ENCODE data around the gene BATF2. TPM values are rescaled to one million over a fixed set of nuclear protein-coding genes. Genes with fewer than 3 reads are reported as not detected.

The BATF2 gene, protein sequence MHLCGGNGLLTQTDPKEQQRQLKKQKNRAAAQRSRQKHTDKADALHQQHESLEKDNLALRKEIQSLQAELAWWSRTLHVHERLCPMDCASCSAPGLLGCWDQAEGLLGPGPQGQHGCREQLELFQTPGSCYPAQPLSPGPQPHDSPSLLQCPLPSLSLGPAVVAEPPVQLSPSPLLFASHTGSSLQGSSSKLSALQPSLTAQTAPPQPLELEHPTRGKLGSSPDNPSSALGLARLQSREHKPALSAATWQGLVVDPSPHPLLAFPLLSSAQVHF
- not detected in 2 replicates for total RNA-seq (2014; rRNA removed; shearing (Covaris generic))

DNA sequence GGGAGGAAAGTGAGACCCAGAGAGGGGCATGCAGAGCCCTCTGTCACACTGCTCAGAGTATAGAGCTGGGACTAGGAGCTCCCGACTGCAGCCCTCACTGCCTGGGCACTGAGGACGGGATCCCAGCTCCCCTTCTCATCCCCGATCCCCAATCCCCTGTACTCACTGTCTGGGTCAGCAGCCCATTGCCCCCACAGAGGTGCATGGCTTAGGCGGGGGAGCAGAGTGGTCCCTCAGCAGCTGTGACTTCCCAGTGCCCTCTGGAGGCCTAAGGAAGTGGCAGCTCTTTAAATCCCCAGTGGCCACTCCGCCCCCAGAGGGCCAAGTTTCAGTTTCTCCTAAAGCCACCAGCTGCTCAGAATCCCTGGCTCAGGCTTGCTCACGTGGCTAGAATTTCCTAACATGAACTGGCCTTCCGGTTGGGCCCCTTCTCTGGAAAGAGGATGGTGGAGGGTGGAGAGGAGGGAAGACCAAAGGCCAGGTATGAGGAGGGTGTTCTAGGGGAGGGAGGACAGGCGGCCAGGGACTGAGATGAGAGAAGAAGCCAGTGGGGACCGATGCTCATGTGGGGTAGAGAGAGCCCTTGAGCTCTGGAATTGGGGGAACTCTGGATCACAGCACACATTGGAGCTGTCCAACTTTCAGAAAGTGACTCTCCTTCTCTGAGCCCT is at the start of gene BATF2:
BATF2 (minus strand) TSS at position 262 of the 671 bp plus-strand sequence; CDS start at position 205, 57 bp downstream.
- Histone ChIP-seq H3K36me3 (no peaks in the 10 kb centered on the region), H3K4me1 (replicated peaks) (peaks cover 10% of the 10 kb centered on the region), H3K9me3 (replicated peaks) (no peaks in the 10 kb centered on the region), H3K27me3 (replicated peaks) (no peaks in the 10 kb centered on the region), H3K27ac (no peak within 1 kb of the TSS), H3K4me3 (no peak within 1 kb of the TSS)
- peak; percentile 49 to 77 for DNase-seq (ENCODE audit: low read depth in 1 of 2, low spot score in 2 of 2)

DNA sequence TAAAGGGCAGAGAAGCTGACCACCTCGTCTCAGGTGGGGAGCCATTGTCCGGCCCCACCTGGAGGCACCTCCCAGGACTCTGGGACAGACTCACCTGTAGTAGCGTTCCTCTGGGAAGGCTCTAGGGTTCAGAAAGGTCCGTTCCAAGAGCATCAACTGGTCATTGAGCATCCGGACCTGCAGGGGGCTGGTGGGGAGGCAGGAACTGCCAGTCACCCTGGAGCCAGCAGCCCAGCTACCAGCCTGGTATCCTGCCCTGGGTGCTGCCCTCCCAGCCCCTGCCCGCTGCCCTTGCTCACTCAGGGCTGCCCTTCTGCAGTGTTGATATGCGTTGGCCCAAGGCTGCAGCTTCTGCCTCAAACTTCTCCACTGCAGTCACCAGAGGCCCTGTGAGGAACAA is 49.0 kb upstream of the BATF2 start:
- Histone ChIP-seq H3K36me3 (peaks cover 53% of the 10 kb centered on the region), H3K27ac (no peak overlapping the region), H3K9me3 (replicated peaks) (peaks cover 5% of the 10 kb centered on the region), H3K4me3 (no peak overlapping the region), H3K27me3 (replicated peaks) (no peaks in the 10 kb centered on the region), H3K4me1 (replicated peaks) (peaks cover 19% of the 10 kb centered on the region)
- no peak for DNase-seq (ENCODE audit: low read depth in 1 of 2, low spot score in 2 of 2)

DNA sequence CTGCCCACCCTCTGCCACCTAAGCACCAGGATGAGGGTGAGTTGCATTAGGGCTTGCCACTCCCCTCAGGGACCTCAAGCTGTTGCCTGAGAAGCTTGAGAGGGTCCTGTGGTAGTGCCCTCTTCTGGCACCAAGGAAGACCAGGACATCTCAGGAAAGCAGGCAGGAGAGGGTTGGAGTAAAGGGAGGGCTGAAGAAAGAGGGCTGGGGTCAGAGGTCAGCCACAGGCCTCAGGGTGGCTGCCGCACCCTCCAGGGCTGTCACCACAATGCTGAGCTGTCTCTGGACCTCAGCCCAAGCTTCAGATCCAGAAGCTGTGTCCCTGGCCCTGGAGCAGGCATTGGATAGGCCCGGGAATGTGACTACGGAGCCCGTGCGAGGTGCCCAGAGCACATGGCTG is 48.3 kb upstream of the BATF2 start:
- H3K27ac ChIP-seq = no peak overlapping the region
- H3K9me3 ChIP-seq (replicated peaks) = peaks cover 5% of the 10 kb centered on the region
- H3K4me1 ChIP-seq (replicated peaks) = peaks cover 25% of the 10 kb centered on the region
- no peak overlapping the region for H3K4me3 ChIP-seq
- H3K36me3 ChIP-seq = peaks cover 54% of the 10 kb centered on the region
- DNase-seq (ENCODE audit: low read depth in 1 of 2, low spot score in 2 of 2) = no peak
- H3K27me3 ChIP-seq (replicated peaks) = no peaks in the 10 kb centered on the region

DNA sequence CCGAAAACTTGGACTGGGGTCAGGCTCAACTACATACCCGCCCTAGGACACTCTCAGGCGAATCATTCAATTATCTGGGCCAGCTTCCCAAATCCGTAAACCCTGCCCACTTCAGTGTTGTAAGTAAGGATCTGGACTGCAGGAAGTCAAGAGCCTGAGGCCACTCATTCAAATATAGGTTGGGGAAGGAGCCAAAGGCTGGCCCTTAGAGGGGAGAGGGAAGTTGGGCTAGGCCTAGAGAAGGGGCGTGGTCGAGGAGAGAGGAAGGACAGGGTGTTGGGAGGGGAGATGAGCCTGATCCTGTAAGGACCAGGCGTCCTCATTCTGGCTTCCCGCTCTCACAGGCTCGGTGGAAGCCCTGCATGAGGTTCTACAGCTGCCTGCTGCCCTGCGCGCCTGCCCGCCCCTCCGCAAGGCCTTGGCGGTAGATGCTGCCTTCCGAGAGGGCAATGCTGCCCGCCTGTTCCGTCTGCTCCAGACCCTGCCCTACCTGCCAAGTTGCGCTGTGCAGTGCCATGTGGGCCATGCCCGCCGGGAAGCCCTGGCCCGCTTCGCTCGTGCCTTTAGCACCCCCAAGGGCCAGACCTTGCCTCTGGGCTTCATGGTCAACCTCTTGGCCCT is 47.2 kb upstream of the BATF2 start:
- Histone ChIP-seq H3K27ac (no peak overlapping the region), H3K27me3 (replicated peaks) (no peaks in the 10 kb centered on the region), H3K4me1 (replicated peaks) (peaks cover 28% of the 10 kb centered on the region), H3K9me3 (replicated peaks) (peaks cover 5% of the 10 kb centered on the region), H3K36me3 (peaks cover 62% of the 10 kb centered on the region), H3K4me3 (no peak overlapping the region)
- no peak for DNase-seq (ENCODE audit: low read depth in 1 of 2, low spot score in 2 of 2)

DNA sequence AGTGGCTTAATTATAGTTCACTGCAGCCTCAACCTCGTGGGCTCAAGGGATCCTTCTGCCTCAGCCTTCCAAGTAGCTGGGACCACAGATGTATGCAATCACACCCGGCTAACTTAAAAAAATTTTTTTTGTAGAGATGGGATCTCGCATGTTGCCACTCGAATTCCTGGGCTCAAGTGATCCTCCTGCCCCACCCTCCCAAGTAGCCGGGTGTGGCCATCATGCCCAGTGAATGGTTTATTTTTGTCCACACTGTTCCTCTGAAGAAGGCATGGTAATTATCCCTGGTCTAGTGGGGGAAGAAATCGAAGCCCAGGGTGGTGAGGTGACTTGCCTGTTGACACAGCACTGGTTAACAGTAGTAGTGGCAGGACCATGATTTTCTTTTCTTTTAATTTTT is 46.1 kb upstream of the BATF2 start:
- Histone ChIP-seq H3K36me3 (peaks cover 70% of the 10 kb centered on the region), H3K27me3 (replicated peaks) (no peaks in the 10 kb centered on the region), H3K27ac (no peak overlapping the region), H3K4me1 (replicated peaks) (peaks cover 28% of the 10 kb centered on the region), H3K4me3 (no peak overlapping the region), H3K9me3 (replicated peaks) (peaks cover 5% of the 10 kb centered on the region)
- no peak for DNase-seq (ENCODE audit: low read depth in 1 of 2, low spot score in 2 of 2)

DNA sequence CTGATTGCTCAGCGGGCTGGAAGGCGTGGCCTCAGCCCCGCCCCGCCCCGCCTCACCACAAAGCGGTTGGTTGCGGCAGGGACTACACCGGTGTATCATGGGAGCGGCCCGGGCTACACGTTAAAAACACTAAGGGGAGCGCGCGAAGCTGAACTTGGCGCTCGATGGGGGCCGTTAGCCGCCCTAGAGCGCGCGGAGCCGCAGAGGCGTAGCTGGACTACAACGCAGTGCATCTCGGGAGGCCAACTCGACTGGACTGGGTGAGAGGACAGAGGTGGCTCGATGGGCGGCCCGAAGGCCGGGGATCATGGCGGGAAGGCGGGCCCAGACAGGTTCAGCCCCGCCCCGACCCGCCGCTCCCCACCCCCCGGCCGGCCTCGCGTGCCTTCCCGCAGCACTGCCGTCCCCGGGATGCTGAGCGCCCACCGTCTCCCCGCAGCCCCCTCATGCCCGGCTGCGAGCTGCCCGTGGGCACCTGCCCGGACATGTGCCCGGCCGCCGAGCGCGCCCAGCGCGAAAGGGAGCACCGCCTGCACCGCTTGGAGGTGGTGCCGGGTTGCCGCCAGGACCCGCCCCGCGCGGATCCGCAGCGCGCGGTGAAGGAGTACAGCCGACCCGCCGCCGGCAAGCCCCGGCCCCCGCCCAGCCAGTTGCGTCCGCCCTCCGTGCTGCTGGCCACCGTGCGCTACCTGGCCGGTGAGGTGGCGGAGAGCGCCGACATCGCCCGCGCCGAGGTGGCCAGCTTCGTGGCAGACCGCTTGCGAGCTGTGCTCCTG is 44.3 kb upstream of the BATF2 start, which contains the start of gene SAC3D1:
SAC3D1 (plus strand) TSS at position 364 of the 776 bp plus-strand sequence; CDS start at position 447, 83 bp downstream.
- Histone ChIP-seq H3K27ac (peak within 1 kb of the TSS; percentile 58), H3K4me3 (peak within 1 kb of the TSS; percentile 93), H3K9me3 (replicated peaks) (peaks cover 5% of the 10 kb centered on the region), H3K36me3 (peaks cover 74% of the 10 kb centered on the region), H3K4me1 (replicated peaks) (peaks cover 28% of the 10 kb centered on the region), H3K27me3 (replicated peaks) (no peaks in the 10 kb centered on the region)
- DNase-seq (ENCODE audit: low read depth in 1 of 2, low spot score in 2 of 2) = peak; percentile 99 to 100

DNA sequence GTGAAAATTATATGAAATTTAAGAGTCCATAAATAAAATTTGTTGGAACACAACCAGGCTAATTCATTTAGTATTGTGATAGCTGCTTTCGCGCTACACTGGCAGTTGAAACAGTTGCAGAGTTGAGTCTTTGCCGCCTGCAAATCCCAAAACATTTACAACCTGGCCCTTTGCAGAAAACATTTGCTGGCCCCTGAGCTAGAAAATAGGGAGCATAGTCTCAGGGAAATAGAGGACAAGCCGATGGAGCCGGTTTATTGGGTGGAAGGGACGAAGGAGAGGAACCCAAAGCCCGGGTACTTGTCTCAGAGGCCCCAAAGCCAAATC is 43.7 kb upstream of the BATF2 start:
- peak overlapping the region; percentile 58 for H3K27ac ChIP-seq
- peaks cover 5% of the 10 kb centered on the region for H3K9me3 ChIP-seq (replicated peaks)
- peak overlapping the region; percentile 93 for H3K4me3 ChIP-seq
- DNase-seq (ENCODE audit: low read depth in 1 of 2, low spot score in 2 of 2) = no peak
- peaks cover 74% of the 10 kb centered on the region for H3K36me3 ChIP-seq
- H3K27me3 ChIP-seq (replicated peaks) = no peaks in the 10 kb centered on the region
- peaks cover 28% of the 10 kb centered on the region for H3K4me1 ChIP-seq (replicated peaks)

DNA sequence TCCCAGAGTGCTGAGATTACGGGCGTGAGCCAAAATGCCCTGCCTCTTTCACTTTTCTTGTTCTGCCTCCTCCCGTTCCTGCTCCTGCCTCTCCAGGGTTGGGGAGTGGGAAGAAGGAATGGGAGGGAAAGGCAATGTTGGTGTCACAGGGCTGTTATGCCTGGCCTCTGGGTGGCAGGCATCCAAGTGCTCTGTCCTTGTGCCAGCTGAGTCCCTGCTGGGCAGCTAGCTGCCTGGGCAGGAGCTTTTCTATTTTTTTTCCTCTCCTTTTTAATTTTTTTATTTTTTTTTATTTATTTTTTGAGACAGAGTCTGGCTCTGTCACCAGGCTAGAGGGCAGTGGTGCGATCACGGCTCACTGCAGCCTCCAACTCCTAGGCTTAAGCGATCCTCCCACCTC is 40.2 kb upstream of the BATF2 start:
- Histone ChIP-seq H3K4me1 (replicated peaks) (peaks cover 17% of the 10 kb centered on the region), H3K4me3 (no peak overlapping the region), H3K36me3 (peaks cover 67% of the 10 kb centered on the region), H3K27me3 (replicated peaks) (no peaks in the 10 kb centered on the region), H3K9me3 (replicated peaks) (peaks cover 5% of the 10 kb centered on the region), H3K27ac (no peak overlapping the region)
- DNase-seq (ENCODE audit: low read depth in 1 of 2, low spot score in 2 of 2) = no peak

DNA sequence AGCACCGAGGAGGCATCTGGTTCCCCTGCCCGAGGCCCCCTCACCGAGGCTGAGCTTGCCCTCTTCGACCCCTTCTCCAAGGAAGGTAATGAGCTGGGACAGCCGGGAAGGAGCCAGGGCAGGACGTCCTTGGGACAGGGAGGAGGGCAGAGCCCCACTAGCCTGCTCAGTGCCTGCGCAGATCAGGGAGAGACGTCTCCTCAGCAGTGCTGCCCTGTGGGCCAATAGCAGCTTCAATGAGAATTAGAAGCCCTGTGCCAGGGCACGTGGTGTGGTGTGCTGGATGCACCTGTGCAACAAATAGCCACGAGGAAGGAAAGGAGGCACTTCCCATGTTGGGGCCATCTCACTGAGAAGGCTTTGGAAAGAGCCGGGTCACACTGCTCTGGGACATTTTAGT is 38.8 kb upstream of the BATF2 start:
- no peak overlapping the region for H3K4me3 ChIP-seq
- no peaks in the 10 kb centered on the region for H3K9me3 ChIP-seq (replicated peaks)
- peaks cover 58% of the 10 kb centered on the region for H3K36me3 ChIP-seq
- H3K4me1 ChIP-seq (replicated peaks) = peaks cover 8% of the 10 kb centered on the region
- DNase-seq (ENCODE audit: low read depth in 1 of 2, low spot score in 2 of 2) = no peak
- no peaks in the 10 kb centered on the region for H3K27me3 ChIP-seq (replicated peaks)
- no peak overlapping the region for H3K27ac ChIP-seq

DNA sequence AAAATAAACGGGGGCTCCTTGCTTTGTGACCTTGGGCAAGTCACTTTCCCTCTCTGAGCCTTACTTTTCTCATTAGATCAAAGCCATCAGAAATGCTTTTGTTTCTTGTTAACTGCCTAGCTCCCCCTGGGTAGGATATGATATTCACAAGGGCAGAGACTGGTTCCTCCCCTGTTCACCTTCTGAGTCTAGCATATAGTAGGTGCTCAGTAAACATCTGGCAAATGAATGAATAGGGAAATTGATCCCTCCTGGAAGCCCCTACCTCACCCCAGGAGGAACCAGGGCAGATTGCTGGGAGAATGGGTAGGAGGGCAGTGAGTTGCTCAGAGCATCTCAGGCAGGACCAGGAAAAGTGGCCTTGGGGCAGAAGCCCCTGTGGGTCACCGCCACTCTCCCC is 37.7 kb upstream of the BATF2 start:
- Histone ChIP-seq H3K9me3 (replicated peaks) (no peaks in the 10 kb centered on the region), H3K27ac (no peak overlapping the region), H3K4me1 (replicated peaks) (no peaks in the 10 kb centered on the region), H3K36me3 (peaks cover 51% of the 10 kb centered on the region), H3K4me3 (no peak overlapping the region), H3K27me3 (replicated peaks) (no peaks in the 10 kb centered on the region)
- DNase-seq (ENCODE audit: low read depth in 1 of 2, low spot score in 2 of 2) = no peak

DNA sequence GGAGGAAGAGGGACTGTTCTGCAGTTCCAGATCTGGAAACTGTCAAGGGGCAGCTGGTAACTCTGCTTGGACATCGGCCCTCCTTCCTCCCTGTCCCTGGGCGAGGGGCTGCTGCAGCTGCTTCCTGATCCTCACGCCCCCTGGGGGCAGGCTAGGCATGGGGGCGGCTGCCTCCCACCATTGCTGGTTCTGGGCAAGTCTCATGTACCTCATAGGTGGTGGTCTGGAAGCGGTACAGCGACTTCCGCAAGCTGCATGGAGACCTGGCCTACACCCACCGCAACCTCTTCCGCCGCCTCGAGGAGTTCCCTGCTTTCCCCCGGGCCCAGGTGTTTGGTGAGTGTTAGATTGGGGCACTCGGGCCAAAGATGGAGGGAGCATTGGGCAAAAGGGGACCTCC is 35.4 kb upstream of the BATF2 start:
- Histone ChIP-seq H3K9me3 (replicated peaks) (no peaks in the 10 kb centered on the region), H3K4me1 (replicated peaks) (peaks cover 6% of the 10 kb centered on the region), H3K27me3 (replicated peaks) (no peaks in the 10 kb centered on the region)

DNA sequence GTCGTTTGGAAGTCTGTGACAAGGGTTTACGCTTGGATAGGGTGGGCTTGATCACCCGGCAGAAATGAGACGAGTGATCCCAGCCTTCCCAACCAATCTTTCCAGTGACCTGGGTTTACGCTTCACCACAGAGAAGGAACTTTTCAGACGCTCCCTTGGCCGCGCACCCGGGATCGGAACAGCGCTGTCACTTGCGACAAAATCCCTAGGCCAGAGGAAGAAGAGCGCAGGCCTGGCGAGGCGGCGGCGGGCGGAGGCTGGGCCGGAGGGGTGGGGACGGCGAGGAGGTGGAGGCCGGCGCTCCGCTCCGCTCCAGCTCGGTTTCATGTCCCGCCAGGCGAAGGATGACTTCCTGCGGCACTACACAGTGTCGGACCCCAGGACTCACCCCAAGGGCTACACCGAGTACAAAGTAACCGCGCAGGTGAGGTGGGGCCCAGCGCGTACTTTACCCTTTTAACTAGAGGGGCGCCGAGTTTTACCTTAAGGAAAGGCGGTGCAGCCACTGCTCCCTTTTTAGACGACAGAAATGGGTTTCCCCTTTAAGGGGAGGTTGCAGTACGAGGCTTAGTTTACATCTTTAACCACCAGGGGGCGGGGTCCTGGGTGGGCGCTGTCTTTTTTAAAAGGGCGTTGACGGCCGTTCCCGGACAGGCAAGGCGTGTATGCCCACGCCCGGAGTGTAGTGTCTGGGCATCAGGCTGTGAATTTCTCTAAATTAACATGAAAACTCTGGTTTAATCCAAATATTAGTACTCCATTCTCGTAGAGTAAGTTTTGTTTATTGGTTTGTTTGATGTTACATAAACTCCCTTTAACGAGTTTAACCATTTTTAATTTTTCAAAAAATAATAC is 30.7 kb upstream of the BATF2 start, which contains the start of gene SNX15:
SNX15 (plus strand) TSS at position 227 of the 855 bp plus-strand sequence; CDS start at position 326, 99 bp downstream.
- DNase-seq (ENCODE audit: low read depth in 1 of 2, low spot score in 2 of 2) = peak; percentile 99 to 100
- H3K9me3 ChIP-seq (replicated peaks) = no peaks in the 10 kb centered on the region
- peak within 1 kb of the TSS; percentile 5; the same call in 1 of the 2 replicates for H3K27ac ChIP-seq
- H3K4me3 ChIP-seq = peak within 1 kb of the TSS; percentile 52
- no peaks in the 10 kb centered on the region for H3K27me3 ChIP-seq (replicated peaks)
- H3K4me1 ChIP-seq (replicated peaks) = peaks cover 12% of the 10 kb centered on the region
- peaks cover 4% of the 10 kb centered on the region for H3K36me3 ChIP-seq

More for the DNA sequence above, 35.4 kb upstream of the BATF2 start:
- H3K4me3 ChIP-seq = no peak overlapping the region
- H3K36me3 ChIP-seq = peaks cover 34% of the 10 kb centered on the region
- DNase-seq (ENCODE audit: low read depth in 1 of 2, low spot score in 2 of 2) = no peak
- H3K27ac ChIP-seq = no peak overlapping the region

DNA sequence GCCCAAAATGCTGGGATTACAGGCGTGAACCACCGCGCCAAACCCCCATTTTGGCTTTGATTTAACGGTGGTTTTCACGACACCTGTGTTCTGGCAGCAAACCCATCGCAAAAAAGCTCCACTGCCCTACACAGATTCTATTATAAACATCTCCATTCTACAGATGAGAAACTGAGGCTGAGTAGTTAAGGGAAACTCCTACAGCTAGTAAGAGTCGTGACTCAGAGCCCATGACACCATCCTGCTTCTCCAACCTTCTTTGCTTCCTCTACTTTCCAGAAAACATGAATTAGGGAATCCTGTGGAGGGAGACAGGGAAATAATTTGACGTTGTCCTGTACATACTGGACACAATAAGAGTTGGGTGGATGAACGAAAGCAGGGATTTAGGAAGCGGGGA is 30.0 kb upstream of the BATF2 start:
- Histone ChIP-seq H3K4me1 (replicated peaks) (peaks cover 12% of the 10 kb centered on the region), H3K27me3 (replicated peaks) (no peaks in the 10 kb centered on the region), H3K36me3 (no peaks in the 10 kb centered on the region; the same call in 1 of the 2 replicates), H3K9me3 (replicated peaks) (no peaks in the 10 kb centered on the region), H3K4me3 (peak overlapping the region; percentile 52), H3K27ac (0 out of 2 replicates have a peak overlapping the region, but pooled peaks have one; percentile 1)
- DNase-seq (ENCODE audit: low read depth in 1 of 2, low spot score in 2 of 2) = no peak
